Tibial artery (tissue), 4 donors: Measurements from ENCODE around the gene P3H1.
A peak's percentile ranks its signal among the peaks of the same experiment; 100 is the strongest.

Source experiments
- DNase-seq, 2 donors: peaks; one replicate each; pipeline ENCODE4 v3.0.0-alpha.2; 2019
- H3K27ac ChIP-seq, 2 donors: fragments of 200-600 bp; sonication (generic) in 1 of 2; 1 replicate in 1 of 2; 2 replicates in 1 of 2; pipeline ENCODE4 v1.5.1; 2018 to 2019; ENCODE audit warnings: mild to moderate bottlenecking in 1 of 2
- H3K27me3 ChIP-seq, 2 donors: fragments of 200-600 bp; sonication (generic) in 1 of 2; one replicate each; pipeline versions ENCODE4 v1.5.1 to v1.6.0; 2016 to 2019
- H3K36me3 ChIP-seq, 3 donors: fragments of 200-600 bp; sonication (generic) in 2 of 3; one replicate each; pipeline ENCODE4 v1.5.1; 2016 to 2019; ENCODE audit warnings: mild to moderate bottlenecking in 2 of 3
- H3K4me1 ChIP-seq, 4 donors: fragments of 200-600 bp; sonication (generic) in 2 of 4; 1 replicate in 3 of 4; 2 replicates in 1 of 4; pipeline ENCODE4 v1.5.1; 2016 to 2019
- H3K4me3 ChIP-seq, 2 donors: fragments of 200-600 bp; sonication (generic) in 1 of 2; 1 replicate in 1 of 2; 2 replicates in 1 of 2; pipeline ENCODE4 v1.5.1; 2018 to 2019; ENCODE audit warnings: mild to moderate bottlenecking in 2 of 2
- H3K9me3 ChIP-seq, 3 donors: fragments of 200-600 bp; sonication (generic) in 1 of 3; one replicate each; pipeline ENCODE4 v1.5.1; 2016 to 2019
- intact Hi-C: fragments of 100-400 bp; cut with DNase I; formaldehyde crosslinking; loops from one replicate; pipeline ENCODE4 v1.15.0; 2023; ENCODE audit warnings: low total_unique reads
- TF ChIP-seq, protein P1 (sequence below), 2 experiments: fragments of 200-600 bp in 1 of 2; fragments of 450-650 bp in 1 of 2; IDR thresholded peaks; one replicate each; pipeline ENCODE4 v1.5.1; 2017 to 2019; ENCODE audit warnings: antibody characterized with exemption in 2 of 2, mild to moderate bottlenecking in 1 of 2, moderate library complexity in 1 of 2

The P3H1 gene

DNA sequence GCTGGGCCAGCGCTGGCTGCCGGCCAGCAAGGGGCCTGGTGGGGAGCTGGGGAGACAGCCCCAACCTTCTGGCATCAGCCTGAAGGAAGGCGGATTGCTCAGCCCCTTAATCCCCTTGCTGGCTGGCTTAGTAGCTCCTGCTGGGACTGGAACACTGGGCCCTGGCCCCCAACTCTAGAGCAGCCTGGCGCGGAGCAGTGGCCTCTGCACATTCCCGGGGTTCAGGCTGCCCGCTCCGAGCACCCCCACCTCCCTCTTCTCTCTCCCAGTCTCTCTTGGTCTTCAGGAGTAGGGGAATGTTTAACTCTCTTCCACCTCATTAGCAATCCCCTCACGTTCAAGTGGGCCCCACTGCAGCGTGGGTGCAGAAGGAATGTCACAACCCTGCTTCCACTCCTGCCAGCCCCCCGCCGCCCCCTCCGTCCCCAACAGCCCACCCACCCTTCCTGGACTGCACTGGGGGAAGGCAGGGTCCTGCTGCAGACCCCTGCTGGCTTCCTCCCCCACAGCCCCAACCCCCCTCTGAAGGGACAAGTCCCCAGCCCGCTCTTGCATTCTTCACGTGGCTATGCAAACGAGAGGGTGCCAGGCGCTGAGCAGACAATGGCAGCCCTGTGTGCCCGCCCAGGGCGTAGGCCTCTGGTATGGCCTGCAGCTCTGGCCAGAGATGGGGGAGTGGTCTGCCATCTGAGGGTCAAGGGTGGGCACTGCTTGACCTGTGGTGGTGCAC is 25.8 kb downstream of the P3H1 start:
- peak in 1 of 2 donors; percentile 51 for DNase-seq
- no peak overlapping the region for H3K27ac ChIP-seq
- no peak overlapping the region for H3K4me3 ChIP-seq
- H3K27me3 ChIP-seq: no peaks in the 10 kb centered on the region
- no peaks in the 10 kb centered on the region for H3K9me3 ChIP-seq
- no peaks in the 10 kb centered on the region for H3K4me1 ChIP-seq
- H3K36me3 ChIP-seq: peaks cover 0 to 12% (median 5%) of the 10 kb centered on the region in 3 donors
- TF ChIP-seq, protein P1, sequence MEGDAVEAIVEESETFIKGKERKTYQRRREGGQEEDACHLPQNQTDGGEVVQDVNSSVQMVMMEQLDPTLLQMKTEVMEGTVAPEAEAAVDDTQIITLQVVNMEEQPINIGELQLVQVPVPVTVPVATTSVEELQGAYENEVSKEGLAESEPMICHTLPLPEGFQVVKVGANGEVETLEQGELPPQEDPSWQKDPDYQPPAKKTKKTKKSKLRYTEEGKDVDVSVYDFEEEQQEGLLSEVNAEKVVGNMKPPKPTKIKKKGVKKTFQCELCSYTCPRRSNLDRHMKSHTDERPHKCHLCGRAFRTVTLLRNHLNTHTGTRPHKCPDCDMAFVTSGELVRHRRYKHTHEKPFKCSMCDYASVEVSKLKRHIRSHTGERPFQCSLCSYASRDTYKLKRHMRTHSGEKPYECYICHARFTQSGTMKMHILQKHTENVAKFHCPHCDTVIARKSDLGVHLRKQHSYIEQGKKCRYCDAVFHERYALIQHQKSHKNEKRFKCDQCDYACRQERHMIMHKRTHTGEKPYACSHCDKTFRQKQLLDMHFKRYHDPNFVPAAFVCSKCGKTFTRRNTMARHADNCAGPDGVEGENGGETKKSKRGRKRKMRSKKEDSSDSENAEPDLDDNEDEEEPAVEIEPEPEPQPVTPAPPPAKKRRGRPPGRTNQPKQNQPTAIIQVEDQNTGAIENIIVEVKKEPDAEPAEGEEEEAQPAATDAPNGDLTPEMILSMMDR (IDR thresholded peaks at IDR 0.05): no peak
- intact Hi-C loops: loop anchor here (10.0 kb wide), 1 partner anchor 156 kb away; no protein-coding TSS in a partner anchor

- H3K27ac ChIP-seq: no peak within 1 kb of the TSS
- no peak within 1 kb of the TSS for H3K4me3 ChIP-seq
- intact Hi-C loops: loop anchor here (10.0 kb wide), 1 partner anchor 155 kb away; no protein-coding TSS in a partner anchor
- TF ChIP-seq, protein P1 (IDR thresholded peaks at IDR 0.05): no peak
- H3K4me1 ChIP-seq: no peaks in the 10 kb centered on the region
- no peaks in the 10 kb centered on the region for H3K9me3 ChIP-seq
- no peak for DNase-seq
- H3K27me3 ChIP-seq: no peaks in the 10 kb centered on the region
- peaks cover 0 to 2% (median 0%) of the 10 kb centered on the region in 3 donors for H3K36me3 ChIP-seq
Measured at GRCh38 chr1:42739753-42740700, 26.8 kb downstream of the P3H1 start, which contains the start of gene CLDN19. TSS of gene CLDN19 (minus strand) at chr1:42740236. CDS start at chr1:42740063, 173 bp downstream.

GRCh38 chr1:42738678-42739226 is 28.1 kb downstream of the P3H1 start:
- TF ChIP-seq, protein P1 (IDR thresholded peaks at IDR 0.05): no peak
- no peaks in the 10 kb centered on the region for H3K36me3 ChIP-seq
- intact Hi-C loops: no loop called here
- H3K27me3 ChIP-seq: no peaks in the 10 kb centered on the region
- DNase-seq: no peak
- H3K9me3 ChIP-seq: no peaks in the 10 kb centered on the region
- H3K4me3 ChIP-seq: no peak overlapping the region
- no peaks in the 10 kb centered on the region for H3K4me1 ChIP-seq
- no peak overlapping the region for H3K27ac ChIP-seq

- Histone ChIP-seq H3K4me3 (no peak overlapping the region), H3K27me3 (no peaks in the 10 kb centered on the region), H3K27ac (no peak overlapping the region), H3K4me1 (no peaks in the 10 kb centered on the region), H3K9me3 (no peaks in the 10 kb centered on the region), H3K36me3 (no peaks in the 10 kb centered on the region)
- TF ChIP-seq, protein P1 (IDR thresholded peaks at IDR 0.05): no peak
- no peak for DNase-seq
- intact Hi-C loops: no loop called here
Measured at GRCh38 chr1:42737986-42738677, 28.7 kb downstream of the P3H1 start.

DNA sequence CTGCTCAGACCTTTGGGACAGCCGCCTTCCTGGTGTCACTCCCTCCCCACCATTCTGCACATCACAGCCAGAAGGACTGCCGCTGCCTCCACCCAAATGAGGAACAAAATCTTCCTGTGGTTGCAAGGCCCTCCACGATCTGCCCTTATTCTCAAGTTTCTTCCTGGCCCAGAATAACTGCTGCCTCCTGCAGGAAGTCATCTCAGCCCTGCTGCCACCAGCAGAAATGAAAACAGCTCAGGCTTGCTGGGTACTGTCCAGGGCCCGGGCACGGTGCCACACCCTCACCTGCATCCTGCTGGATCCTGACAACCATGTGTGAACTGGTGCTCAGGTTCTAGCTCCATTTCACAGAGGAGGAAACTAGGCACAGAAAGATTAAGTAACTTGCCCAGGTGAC is 29.6 kb downstream of the P3H1 start:
- H3K4me3 ChIP-seq: no peak overlapping the region
- H3K36me3 ChIP-seq: no peaks in the 10 kb centered on the region
- TF ChIP-seq, protein P1 (IDR thresholded peaks at IDR 0.05): no peak
- intact Hi-C loops: no loop called here
- H3K9me3 ChIP-seq: no peaks in the 10 kb centered on the region
- H3K4me1 ChIP-seq: no peaks in the 10 kb centered on the region
- DNase-seq: no peak
- H3K27me3 ChIP-seq: no peaks in the 10 kb centered on the region
- no peak overlapping the region for H3K27ac ChIP-seq
